ENCODE data around the gene ADORA2B. TPM values are rescaled to one million over a fixed set of nuclear protein-coding genes. Genes with fewer than 3 reads are reported as not detected.

The ADORA2B gene
- total RNA-seq, 6 experiments from 2014 or later = 0.16 to 0.62 (median 0.37) TPM; not detected in 1

DNA sequence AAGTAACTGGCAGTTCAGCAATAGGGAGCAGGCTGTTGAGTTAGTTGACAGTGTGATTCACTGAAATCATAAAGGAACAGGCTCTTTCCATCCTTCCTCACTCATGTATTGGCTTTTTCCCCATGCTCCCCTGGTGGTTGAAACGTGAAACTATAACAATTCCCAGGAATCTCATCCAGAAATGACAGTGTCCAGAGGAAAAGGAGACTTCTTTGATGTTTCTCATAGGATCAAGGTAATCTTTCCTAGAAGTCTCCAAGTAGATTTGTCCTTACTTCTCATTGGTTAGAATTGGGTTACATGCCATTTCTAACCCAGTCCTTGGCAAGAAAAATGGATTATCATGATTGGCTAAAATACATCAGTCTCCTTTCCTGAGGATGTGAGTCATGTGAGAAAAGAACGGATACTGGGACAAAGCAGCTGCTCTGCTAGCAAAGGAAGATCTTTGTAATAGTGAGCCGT lies 69.0 kb downstream of the ADORA2B start:
- no peaks in the 10 kb centered on the region for H3K9me3 ChIP-seq
- ATAC-seq = peak; percentile 41 to 64 (median 51)
- TF ChIP-seq, protein P1, sequence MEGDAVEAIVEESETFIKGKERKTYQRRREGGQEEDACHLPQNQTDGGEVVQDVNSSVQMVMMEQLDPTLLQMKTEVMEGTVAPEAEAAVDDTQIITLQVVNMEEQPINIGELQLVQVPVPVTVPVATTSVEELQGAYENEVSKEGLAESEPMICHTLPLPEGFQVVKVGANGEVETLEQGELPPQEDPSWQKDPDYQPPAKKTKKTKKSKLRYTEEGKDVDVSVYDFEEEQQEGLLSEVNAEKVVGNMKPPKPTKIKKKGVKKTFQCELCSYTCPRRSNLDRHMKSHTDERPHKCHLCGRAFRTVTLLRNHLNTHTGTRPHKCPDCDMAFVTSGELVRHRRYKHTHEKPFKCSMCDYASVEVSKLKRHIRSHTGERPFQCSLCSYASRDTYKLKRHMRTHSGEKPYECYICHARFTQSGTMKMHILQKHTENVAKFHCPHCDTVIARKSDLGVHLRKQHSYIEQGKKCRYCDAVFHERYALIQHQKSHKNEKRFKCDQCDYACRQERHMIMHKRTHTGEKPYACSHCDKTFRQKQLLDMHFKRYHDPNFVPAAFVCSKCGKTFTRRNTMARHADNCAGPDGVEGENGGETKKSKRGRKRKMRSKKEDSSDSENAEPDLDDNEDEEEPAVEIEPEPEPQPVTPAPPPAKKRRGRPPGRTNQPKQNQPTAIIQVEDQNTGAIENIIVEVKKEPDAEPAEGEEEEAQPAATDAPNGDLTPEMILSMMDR (IDR thresholded peaks at IDR 0.05) = peak; percentile 38 to 47 (median 42)
- TF ChIP-seq POLR2A (IDR thresholded peaks at IDR 0.05) = no peak
- H3K36me3 ChIP-seq = peaks cover 0 to 15% (median 7%) of the 10 kb centered on the region in 4 donors
- peaks cover 0 to 12% (median 0%) of the 10 kb centered on the region in 4 donors for H3K4me1 ChIP-seq
- H3K27me3 ChIP-seq = no peaks in the 10 kb centered on the region
- WGBS (ENCODE audit: insufficient coverage, low coverage, low lambda C conversion rate, missing lambda C conversion rate) = 38% methylated on average over 3 of the region's 3 CpGs
- intact Hi-C loops (cut with DNase I) = no loop called here
- no peak for DNase-seq
- H3K4me3 ChIP-seq = no peak overlapping the region
- no peak overlapping the region for H3K27ac ChIP-seq

DNA sequence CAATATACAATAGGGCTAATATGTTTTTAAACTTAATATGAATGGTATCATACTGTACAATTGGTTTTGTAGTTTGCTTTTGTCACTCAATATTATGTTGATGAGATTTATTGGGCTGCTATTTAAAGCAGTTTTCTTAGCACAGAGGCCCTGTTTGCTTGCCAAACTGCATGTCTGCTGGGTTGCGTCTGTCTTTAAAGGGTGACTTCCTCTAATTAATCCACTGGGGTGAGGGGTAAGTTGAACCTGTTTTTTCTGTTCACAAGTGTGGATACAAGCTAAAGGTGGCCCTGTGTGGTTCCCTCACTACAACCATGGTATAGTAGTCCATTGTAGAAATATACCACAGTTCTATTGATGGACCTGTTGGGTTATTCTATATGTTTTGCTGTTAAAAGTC lies 74.4 kb downstream of the ADORA2B start:
- peaks cover 0 to 6% (median 3%) of the 10 kb centered on the region in 4 donors for H3K36me3 ChIP-seq

GRCh38 chr17:16023881-16024280 lies 79.0 kb downstream of the ADORA2B start:
- ATAC-seq (no peak), DNase-seq (no peak)
- no peaks in the 10 kb centered on the region for H3K4me1 ChIP-seq
- 66% methylated on average over 4 of the region's 4 CpGs for WGBS (ENCODE audit: insufficient coverage, low coverage, low lambda C conversion rate, missing lambda C conversion rate)
- intact Hi-C loops (cut with DNase I) = no loop called here
- no peak overlapping the region for H3K4me3 ChIP-seq
- no peaks in the 10 kb centered on the region for H3K9me3 ChIP-seq
- no peak for TF ChIP-seq POLR2A (IDR thresholded peaks at IDR 0.05)
- TF ChIP-seq, protein P1 (IDR thresholded peaks at IDR 0.05) = no peak
- H3K36me3 ChIP-seq = peaks cover under 1 to 45% (median 20%) of the 10 kb centered on the region in 4 donors
- no peaks in the 10 kb centered on the region for H3K27me3 ChIP-seq
- H3K27ac ChIP-seq = no peak overlapping the region

More for the DNA sequence above, 74.4 kb downstream of the ADORA2B start:
- no peak overlapping the region for H3K27ac ChIP-seq
- no peaks in the 10 kb centered on the region for H3K9me3 ChIP-seq
- no peak overlapping the region for H3K4me3 ChIP-seq
- H3K4me1 ChIP-seq = no peaks in the 10 kb centered on the region
- H3K27me3 ChIP-seq = no peaks in the 10 kb centered on the region
- no peak for TF ChIP-seq POLR2A (IDR thresholded peaks at IDR 0.05)
- TF ChIP-seq, protein P1 (IDR thresholded peaks at IDR 0.05) = no peak
- ATAC-seq = no peak
- intact Hi-C loops (cut with DNase I) = no loop called here
- 60% methylated on average over 1 of the region's 1 CpG for whole genome bisulfite sequencing (ENCODE audit: insufficient coverage, low coverage, low lambda C conversion rate, missing lambda C conversion rate)
- DNase-seq = no peak

DNA sequence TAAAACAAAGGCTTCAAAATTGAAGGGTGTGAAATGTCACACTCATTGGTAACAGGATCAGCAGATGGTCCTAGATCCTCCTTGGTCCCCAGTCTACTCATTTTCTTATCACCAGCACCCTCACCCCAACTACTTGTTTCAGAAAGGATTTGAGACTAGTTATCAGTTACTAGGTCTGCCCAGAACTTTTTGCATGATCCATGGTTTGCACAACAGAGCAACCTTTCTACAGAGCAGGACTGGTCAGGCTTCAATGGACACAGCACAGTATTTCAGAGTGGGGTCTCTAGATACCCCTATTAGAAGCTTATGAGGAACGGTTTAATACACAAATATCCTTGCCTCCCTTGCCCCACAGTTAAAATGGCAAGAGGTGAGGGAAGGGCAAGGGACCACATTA lies 80.3 kb downstream of the ADORA2B start:
- Histone ChIP-seq H3K4me3 (no peak overlapping the region), H3K9me3 (no peaks in the 10 kb centered on the region), H3K36me3 (peaks cover 7 to 58% (median 28%) of the 10 kb centered on the region in 4 donors), H3K27me3 (no peaks in the 10 kb centered on the region), H3K4me1 (no peaks in the 10 kb centered on the region), H3K27ac (no peak overlapping the region)
- DNase-seq (no peak), ATAC-seq (no peak)
- TF ChIP-seq POLR2A (IDR thresholded peaks at IDR 0.05) = no peak
- TF ChIP-seq, protein P1 (IDR thresholded peaks at IDR 0.05) = no peak
- intact Hi-C loops (cut with DNase I) = no loop called here
- WGBS (ENCODE audit: insufficient coverage, low coverage, low lambda C conversion rate, missing lambda C conversion rate) = 100% methylated on average over 1 of the region's 1 CpG

Other genes with a start within 250 kb of the ADORA2B start
- gene ZNF286A, start 245.4 kb upstream of the ADORA2B start, total RNA-seq = 1 to 10 TPM; 2.9 to 8.4 (median 4.3) TPM
- not detected for gene TBC1D26, start 212.8 kb upstream of the ADORA2B start, total RNA-seq
- 10 to 100 TPM; 10.6 to 21.8 (median 11.8) TPM for gene ZSWIM7, start 54.6 kb downstream of the ADORA2B start, total RNA-seq
- 10 to 100 TPM; 14.3 to 32.3 (median 19.9) TPM for gene TTC19, start 54.7 kb downstream of the ADORA2B start, total RNA-seq

All from right lobe of liver (tissue), 6 donors.